NCI-H345 treated with DMSO at 0.1 percent for 48 hours (cell line): ENCODE data around the gene HMGB3.
"Not testable (repeated sequence)": the region's sequence is repeated elsewhere in the genome, so short reads cannot be mapped to it uniquely, and the experiment has no call there.

Experiments used
- DNase-seq: peaks from one replicate; lab custom pipeline; 2025; ENCODE audit not compliant: unreplicated experiment; lab: John Stamatoyannopoulos, UW

HMGB3 gene

GRCh38 chrX:150982788-150983520 is at the start of gene HMGB3:
HMGB3 (plus strand) TSS chrX:150983335; CDS start chrX:150985600, 2,265 bp downstream.
- DNase-seq, result peak; percentile 63

GRCh38 chrX:150933945-150934350 is 49.2 kb upstream of the HMGB3 start:
- no peak for DNase-seq

GRCh38 chrX:150934453-150934852 is 48.7 kb upstream of the HMGB3 start:
- DNase-seq, result no peak

GRCh38 chrX:150935467-150935866 is 47.7 kb upstream of the HMGB3 start:
- no peak for DNase-seq

- DNase-seq, result no peak
These were observed 46.6 kb upstream of the HMGB3 start for GRCh38 chrX:150936556-150936955.

GRCh38 chrX:150940844-150941495 is 42.2 kb upstream of the HMGB3 start:
- DNase-seq, result no peak

GRCh38 chrX:150941580-150941979 is 41.6 kb upstream of the HMGB3 start:
- no peak for DNase-seq

- no peak for DNase-seq
These were observed 40.1 kb upstream of the HMGB3 start for GRCh38 chrX:150942942-150943594.

- DNase-seq, result no peak
These were observed 38.9 kb upstream of the HMGB3 start for GRCh38 chrX:150944233-150944632.

GRCh38 chrX:150954951-150955350 is 28.2 kb upstream of the HMGB3 start:
- no peak for DNase-seq

- DNase-seq, result no peak
These were observed 27.5 kb upstream of the HMGB3 start for GRCh38 chrX:150955590-150955989.

- no peak for DNase-seq
These were observed 25.0 kb upstream of the HMGB3 start for GRCh38 chrX:150958177-150958576.

- no peak for DNase-seq
These were observed 23.6 kb upstream of the HMGB3 start for GRCh38 chrX:150959557-150959956.

GRCh38 chrX:150961631-150962030 is 21.5 kb upstream of the HMGB3 start:
- DNase-seq, result no peak

- DNase-seq, result not testable (repeated sequence)
These were observed 18.7 kb upstream of the HMGB3 start for GRCh38 chrX:150964416-150964815.

- DNase-seq, result no peak
These were observed 16.9 kb upstream of the HMGB3 start for GRCh38 chrX:150966235-150966634.

GRCh38 chrX:150966742-150967141 is 16.4 kb upstream of the HMGB3 start:
- no peak for DNase-seq

- no peak for DNase-seq
These were observed 15.3 kb upstream of the HMGB3 start for GRCh38 chrX:150967786-150968185.

GRCh38 chrX:150968862-150969720 is 14.0 kb upstream of the HMGB3 start:
- DNase-seq, result no peak

GRCh38 chrX:150972450-150972849 is 10.7 kb upstream of the HMGB3 start:
- no peak for DNase-seq
